HG03103 (cell line): ENCODE data around the gene SCN2B.

Experiments used
- ATAC-seq: cut with Tn5 transposase; IDR thresholded peaks from one replicate; pipeline ENCODE4 v1.9.1; 2021; ENCODE audit warnings: low read depth; ENCODE audit not compliant: unreplicated experiment

Gene SCN2B

GRCh38 chr11:118154641-118155040 is 21.8 kb downstream of the SCN2B start:
- no peak for ATAC-seq

GRCh38 chr11:118153976-118154375 is 22.5 kb downstream of the SCN2B start:
- ATAC-seq: no peak

- no peak for ATAC-seq
These were observed 22.9 kb downstream of the SCN2B start for GRCh38 chr11:118153516-118153915.

GRCh38 chr11:118152552-118153471 is 23.6 kb downstream of the SCN2B start, which contains the start of gene SCN4B:
TSS of gene SCN4B (minus strand) at chr11:118152823. CDS start at chr11:118152673, 150 bp downstream.
- ATAC-seq: no peak

GRCh38 chr11:118152020-118152551 is 24.4 kb downstream of the SCN2B start:
- no peak for ATAC-seq

- ATAC-seq: no peak
These were observed 25.0 kb downstream of the SCN2B start for GRCh38 chr11:118151431-118151830.

- no peak for ATAC-seq
These were observed 26.9 kb downstream of the SCN2B start for GRCh38 chr11:118149493-118149892.

GRCh38 chr11:118148856-118149255 is 27.6 kb downstream of the SCN2B start:
- ATAC-seq: no peak

- no peak for ATAC-seq
These were observed 28.2 kb downstream of the SCN2B start for GRCh38 chr11:118148240-118148639.

GRCh38 chr11:118147502-118147901 is 28.9 kb downstream of the SCN2B start:
- ATAC-seq: no peak

GRCh38 chr11:118146554-118146953 is 29.9 kb downstream of the SCN2B start:
- ATAC-seq: no peak

GRCh38 chr11:118145285-118146227 is 30.9 kb downstream of the SCN2B start:
- peak; percentile 79 for ATAC-seq

GRCh38 chr11:118144301-118145268 is 31.9 kb downstream of the SCN2B start:
- ATAC-seq: no peak

GRCh38 chr11:118143661-118144185 is 32.7 kb downstream of the SCN2B start:
- ATAC-seq: no peak

GRCh38 chr11:118142809-118143208 is 33.6 kb downstream of the SCN2B start:
- ATAC-seq: no peak

- ATAC-seq: no peak
These were observed 34.4 kb downstream of the SCN2B start for GRCh38 chr11:118142081-118142480.

- no peak for ATAC-seq
These were observed 36.9 kb downstream of the SCN2B start for GRCh38 chr11:118139578-118139977.

GRCh38 chr11:118138839-118139420 is 37.5 kb downstream of the SCN2B start:
- no peak for ATAC-seq

GRCh38 chr11:118136801-118137200 is 39.6 kb downstream of the SCN2B start:
- ATAC-seq: no peak
